Neural cell (in vitro differentiated cells): ENCODE data around the gene DMRT2. TPM values are rescaled to one million over a fixed set of nuclear protein-coding genes. Genes with fewer than 3 reads are reported as not detected.

Experiments used
- H2AFZ ChIP-seq: fragments of 200-600, 300-800 bp; sonication (generic), shearing (Covaris generic); 2 replicates; pipeline ENCODE4 v1.6.0; 2014; ENCODE audit warnings: low read depth, mild to moderate bottlenecking, antibody characterized with exemption, low read length, moderate library complexity
- H3F3A ChIP-seq: fragments of 200-600 bp; shearing (Covaris generic); 2 replicates; pipeline ENCODE4 v1.6.1; 2016; ENCODE audit warnings: mild to moderate bottlenecking, moderate library complexity, mixed read lengths, antibody characterized with exemption, low read length; ENCODE audit not compliant: insufficient read depth, poor library complexity, severe bottlenecking
- H3K27ac ChIP-seq: fragments of 200-600, 300-800 bp; sonication (generic), shearing (Covaris generic); 2 replicates; pipeline ENCODE4 v1.5.1; 2014; ENCODE audit warnings: mild to moderate bottlenecking, low read length, moderate library complexity
- H3K27me3 ChIP-seq: fragments of 300-800, 200-600 bp; sonication (generic), shearing (Covaris generic); 2 replicates; pipeline ENCODE4 v1.6.0; 2014; ENCODE audit warnings: mild to moderate bottlenecking, low read depth, low read length, moderate library complexity; ENCODE audit not compliant: insufficient read depth
- H3K36me3 ChIP-seq: fragments of 300-800, 200-600 bp; sonication (generic), shearing (Covaris generic); 2 replicates; pipeline ENCODE4 v1.5.1; 2014; ENCODE audit warnings: mild to moderate bottlenecking, antibody characterized with exemption, low read length, moderate library complexity; ENCODE audit not compliant: insufficient read depth
- H3K4me2 ChIP-seq: fragments of 300-800, 200-600 bp; sonication (generic), shearing (Covaris generic); 2 replicates; pipeline ENCODE4 v1.6.0; 2014; ENCODE audit warnings: mild to moderate bottlenecking, low read length
- H3K4me3 ChIP-seq: fragments of 300-800, 200-600 bp; sonication (generic), shearing (Covaris generic); 2 replicates; pipeline ENCODE4 v1.5.1; 2014; ENCODE audit warnings: mild to moderate bottlenecking, low read length, moderate library complexity
- H3K79me2 ChIP-seq: fragments of 200-600 bp; shearing (Covaris generic); replicated peaks from 2 replicates; pipeline ENCODE4 v1.6.0; 2014; ENCODE audit warnings: mild to moderate bottlenecking, low read length, moderate library complexity; ENCODE audit not compliant: insufficient read depth
- H3K9ac ChIP-seq: fragments of 300-800, 200-600 bp; sonication (generic), shearing (Covaris generic); 2 replicates; pipeline ENCODE4 v1.6.1; 2016; ENCODE audit warnings: mild to moderate bottlenecking, low read length, mixed read lengths
- H3K9me2 ChIP-seq: fragments of 200-600 bp; shearing (Covaris generic); 2 replicates; pipeline ENCODE4 v1.6.1; 2016; ENCODE audit warnings: mild to moderate bottlenecking, low read length, mixed read lengths; ENCODE audit not compliant: insufficient read depth
- H3K9me3 ChIP-seq: fragments of 200-600, 300-800 bp; sonication (generic), shearing (Covaris generic); 2 replicates; pipeline ENCODE4 v1.6.1; 2016; ENCODE audit warnings: mild to moderate bottlenecking, mixed run types, low read length, moderate library complexity, mixed read lengths
- H4K20me1 ChIP-seq: fragments of 200-600 bp; shearing (Covaris generic); 2 replicates; pipeline ENCODE4 v1.6.1; 2016; ENCODE audit warnings: mild to moderate bottlenecking, mixed run types; ENCODE audit not compliant: insufficient read depth
- EP300 ChIP-seq: fragments of 450-650 bp; conservative IDR thresholded peaks from 2 replicates; pipeline ENCODE4 v1.6.1; 2014; ENCODE audit warnings: antibody characterized with exemption, mild to moderate bottlenecking, moderate library complexity; ENCODE audit not compliant: poor library complexity, severe bottlenecking
- EZH2 ChIP-seq: fragments of 200-600, 300-800 bp; shearing (Covaris generic), sonication (generic); IDR thresholded peaks from 2 replicates; pipeline ENCODE4 v1.6.1; 2014; ENCODE audit warnings: antibody characterized with exemption, low read length, borderline replicate concordance, mild to moderate bottlenecking; ENCODE audit not compliant: insufficient read depth, poor library complexity, severe bottlenecking
- MXI1 ChIP-seq: fragments of 450-650 bp; conservative IDR thresholded peaks from 2 replicates; pipeline ENCODE4 v1.6.1; 2014; ENCODE audit warnings: antibody characterized with exemption, mild to moderate bottlenecking; ENCODE audit not compliant: poor library complexity, severe bottlenecking
- POLR2AphosphoS5 ChIP-seq: IDR thresholded peaks from 2 replicates; pipeline ENCODE4 v1.6.1; 2012
- RAD21 ChIP-seq: fragments of 450-650 bp; conservative IDR thresholded peaks from 2 replicates; pipeline ENCODE4 v1.6.1; 2014; ENCODE audit warnings: antibody characterized with exemption, mild to moderate bottlenecking, moderate library complexity
- SMC3 ChIP-seq: fragments of 450-650 bp; conservative IDR thresholded peaks from 2 replicates; pipeline ENCODE4 v1.6.1; 2014; ENCODE audit warnings: antibody characterized with exemption, mild to moderate bottlenecking, moderate library complexity; ENCODE audit not compliant: poor library complexity
- TAF1 ChIP-seq: IDR thresholded peaks from 2 replicates; pipeline ENCODE4 v1.6.1; 2012; ENCODE audit warnings: low read depth
- polyA plus RNA-seq: library from polyadenylated mRNA; depleted of rRNA; stranded (reverse); fragments of >200 nt; gene quantifications from 2 replicates; pipeline ENCODE4 v1.2.3, GENCODE V29; 2014
- TF ChIP-seq, protein P1 (sequence below): IDR thresholded peaks from 2 replicates; pipeline ENCODE4 v1.6.1; 2012; ENCODE audit warnings: borderline replicate concordance
- TF ChIP-seq, protein P2 (sequence below): fragments of 450-650 bp; IDR thresholded peaks from 2 replicates; pipeline ENCODE4 v1.5.1; 2014; ENCODE audit warnings: antibody characterized with exemption, mild to moderate bottlenecking, moderate library complexity; ENCODE audit not compliant: poor library complexity, severe bottlenecking

The DMRT2 gene
- polyA plus RNA-seq, 1 donor from 2014 or later: 0.20 TPM

DNA sequence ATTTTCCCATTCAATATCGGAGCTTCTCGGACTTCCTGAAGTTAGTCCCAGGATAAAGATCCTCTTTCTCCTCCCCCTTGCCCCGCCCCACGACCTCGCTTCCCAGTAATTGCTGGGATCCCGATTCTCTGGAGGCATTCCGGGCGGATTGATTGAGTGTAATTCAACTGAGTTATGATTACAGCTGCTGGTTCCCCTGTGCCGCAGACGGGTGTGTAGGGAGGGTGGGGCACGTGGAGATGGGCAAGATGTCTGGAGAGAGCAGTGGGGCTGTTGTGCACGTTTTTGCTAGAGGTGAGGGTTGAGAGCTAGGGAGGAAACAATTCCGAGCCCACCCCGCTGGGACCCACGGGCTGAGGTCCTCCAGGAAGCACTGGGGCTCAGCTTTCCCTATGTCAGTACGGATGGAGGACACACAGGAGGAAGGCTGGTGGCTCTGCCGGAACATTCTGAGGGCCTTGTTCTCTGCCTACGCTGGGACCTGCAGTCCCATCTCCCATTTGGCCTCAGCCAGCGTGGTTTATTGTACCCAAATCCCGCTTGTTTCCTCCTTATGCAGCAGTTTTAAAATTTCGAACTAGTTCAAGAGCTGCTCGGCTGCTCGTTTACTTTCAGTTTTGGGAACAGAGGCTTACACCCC, 2.4 kb upstream of the DMRT2 start:
- H3K4me3 ChIP-seq: no peak overlapping the region

DNA sequence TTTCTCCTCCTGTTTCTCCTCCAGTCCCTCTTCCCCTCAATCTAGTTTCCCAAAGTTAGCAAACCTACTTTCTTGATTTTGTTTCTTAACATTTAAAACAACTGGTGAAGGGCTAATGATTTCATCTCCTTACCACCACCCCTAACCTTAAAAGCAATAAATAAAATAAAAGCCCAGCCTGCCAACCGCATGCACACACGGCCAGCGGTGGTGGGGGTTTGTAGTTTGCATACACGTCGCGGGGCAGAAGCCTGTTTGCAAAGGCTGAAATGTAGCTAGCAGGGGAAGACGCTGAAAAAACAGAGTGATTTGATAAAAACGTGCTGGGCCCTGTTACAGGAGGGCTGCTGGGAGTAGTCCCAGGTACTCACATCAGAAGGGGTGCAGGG, 1.9 kb upstream of the DMRT2 start:
- Histone ChIP-seq H3F3A (no peaks in the 10 kb centered on the region), H3K4me3 (no peak overlapping the region), H3K9ac (no peak overlapping the region), H3K9me2 (no peaks in the 10 kb centered on the region), H3K27me3 (peaks cover 65% of the 10 kb centered on the region), H2AFZ (no peak overlapping the region), H3K27ac (no peak overlapping the region), H3K79me2 (no peaks in the 10 kb centered on the region), H3K36me3 (no peaks in the 10 kb centered on the region), H4K20me1 (no peaks in the 10 kb centered on the region), H3K4me2 (no peak overlapping the region), H3K9me3 (peaks cover 5% of the 10 kb centered on the region)
- TF ChIP-seq POLR2AphosphoS5: no peak
- no peak for TF ChIP-seq TAF1
- no peak for TF ChIP-seq EP300
- TF ChIP-seq, protein P1, sequence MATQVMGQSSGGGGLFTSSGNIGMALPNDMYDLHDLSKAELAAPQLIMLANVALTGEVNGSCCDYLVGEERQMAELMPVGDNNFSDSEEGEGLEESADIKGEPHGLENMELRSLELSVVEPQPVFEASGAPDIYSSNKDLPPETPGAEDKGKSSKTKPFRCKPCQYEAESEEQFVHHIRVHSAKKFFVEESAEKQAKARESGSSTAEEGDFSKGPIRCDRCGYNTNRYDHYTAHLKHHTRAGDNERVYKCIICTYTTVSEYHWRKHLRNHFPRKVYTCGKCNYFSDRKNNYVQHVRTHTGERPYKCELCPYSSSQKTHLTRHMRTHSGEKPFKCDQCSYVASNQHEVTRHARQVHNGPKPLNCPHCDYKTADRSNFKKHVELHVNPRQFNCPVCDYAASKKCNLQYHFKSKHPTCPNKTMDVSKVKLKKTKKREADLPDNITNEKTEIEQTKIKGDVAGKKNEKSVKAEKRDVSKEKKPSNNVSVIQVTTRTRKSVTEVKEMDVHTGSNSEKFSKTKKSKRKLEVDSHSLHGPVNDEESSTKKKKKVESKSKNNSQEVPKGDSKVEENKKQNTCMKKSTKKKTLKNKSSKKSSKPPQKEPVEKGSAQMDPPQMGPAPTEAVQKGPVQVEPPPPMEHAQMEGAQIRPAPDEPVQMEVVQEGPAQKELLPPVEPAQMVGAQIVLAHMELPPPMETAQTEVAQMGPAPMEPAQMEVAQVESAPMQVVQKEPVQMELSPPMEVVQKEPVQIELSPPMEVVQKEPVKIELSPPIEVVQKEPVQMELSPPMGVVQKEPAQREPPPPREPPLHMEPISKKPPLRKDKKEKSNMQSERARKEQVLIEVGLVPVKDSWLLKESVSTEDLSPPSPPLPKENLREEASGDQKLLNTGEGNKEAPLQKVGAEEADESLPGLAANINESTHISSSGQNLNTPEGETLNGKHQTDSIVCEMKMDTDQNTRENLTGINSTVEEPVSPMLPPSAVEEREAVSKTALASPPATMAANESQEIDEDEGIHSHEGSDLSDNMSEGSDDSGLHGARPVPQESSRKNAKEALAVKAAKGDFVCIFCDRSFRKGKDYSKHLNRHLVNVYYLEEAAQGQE: no peak
- no peak for TF ChIP-seq EZH2
- no peak for TF ChIP-seq SMC3
- TF ChIP-seq, protein P2, sequence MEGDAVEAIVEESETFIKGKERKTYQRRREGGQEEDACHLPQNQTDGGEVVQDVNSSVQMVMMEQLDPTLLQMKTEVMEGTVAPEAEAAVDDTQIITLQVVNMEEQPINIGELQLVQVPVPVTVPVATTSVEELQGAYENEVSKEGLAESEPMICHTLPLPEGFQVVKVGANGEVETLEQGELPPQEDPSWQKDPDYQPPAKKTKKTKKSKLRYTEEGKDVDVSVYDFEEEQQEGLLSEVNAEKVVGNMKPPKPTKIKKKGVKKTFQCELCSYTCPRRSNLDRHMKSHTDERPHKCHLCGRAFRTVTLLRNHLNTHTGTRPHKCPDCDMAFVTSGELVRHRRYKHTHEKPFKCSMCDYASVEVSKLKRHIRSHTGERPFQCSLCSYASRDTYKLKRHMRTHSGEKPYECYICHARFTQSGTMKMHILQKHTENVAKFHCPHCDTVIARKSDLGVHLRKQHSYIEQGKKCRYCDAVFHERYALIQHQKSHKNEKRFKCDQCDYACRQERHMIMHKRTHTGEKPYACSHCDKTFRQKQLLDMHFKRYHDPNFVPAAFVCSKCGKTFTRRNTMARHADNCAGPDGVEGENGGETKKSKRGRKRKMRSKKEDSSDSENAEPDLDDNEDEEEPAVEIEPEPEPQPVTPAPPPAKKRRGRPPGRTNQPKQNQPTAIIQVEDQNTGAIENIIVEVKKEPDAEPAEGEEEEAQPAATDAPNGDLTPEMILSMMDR: no peak
- no peak for TF ChIP-seq MXI1
- TF ChIP-seq RAD21: no peak

More for the DNA sequence above, 2.4 kb upstream of the DMRT2 start:
- H3K27me3 ChIP-seq: peaks cover 65% of the 10 kb centered on the region
- no peaks in the 10 kb centered on the region for H3K36me3 ChIP-seq
- H3K9ac ChIP-seq: no peak overlapping the region
- H3K9me3 ChIP-seq: peaks cover 5% of the 10 kb centered on the region
- H2AFZ ChIP-seq: no peak overlapping the region
- no peaks in the 10 kb centered on the region for H4K20me1 ChIP-seq
- H3K79me2 ChIP-seq: no peaks in the 10 kb centered on the region
- no peak for TF ChIP-seq SMC3
- TF ChIP-seq TAF1: no peak
- no peak for TF ChIP-seq EP300
- TF ChIP-seq MXI1: no peak
- no peak for TF ChIP-seq POLR2AphosphoS5
- TF ChIP-seq EZH2: no peak
- TF ChIP-seq, protein P2: no peak
- TF ChIP-seq RAD21: no peak
- TF ChIP-seq, protein P1: no peak
- H3K9me2 ChIP-seq: no peaks in the 10 kb centered on the region
- H3K27ac ChIP-seq: no peak overlapping the region
- no peaks in the 10 kb centered on the region for H3F3A ChIP-seq
- H3K4me2 ChIP-seq: no peak overlapping the region
